Neural progenitor cell (in vitro differentiated cells): ENCODE data around the gene IRF6. TPM values are rescaled to one million over a fixed set of nuclear protein-coding genes. Genes with fewer than 3 reads are reported as not detected.

ENCODE experiments used
- DNase-seq: peaks from one replicate; pipeline ENCODE4 v3.0.0-alpha.2; 2016; ENCODE audit warnings: low spot score
- H2AFZ ChIP-seq: fragments of 200-600 bp; sonication (generic); replicated peaks from 2 replicates; pipeline ENCODE4 v1.6.1; 2016; ENCODE audit warnings: antibody characterized with exemption
- H3F3A ChIP-seq: fragments of 200-600 bp; sonication (generic); 2 replicates; pipeline ENCODE4 v1.6.1; 2016; ENCODE audit warnings: antibody characterized with exemption, low read depth
- H3K27ac ChIP-seq: fragments of 200-600 bp; sonication (generic); 2 replicates; pipeline ENCODE4 v1.5.1; 2016; ENCODE audit warnings: mild to moderate bottlenecking
- H3K27me3 ChIP-seq: fragments of 200-600 bp; sonication (generic); 2 replicates; pipeline ENCODE4 v1.6.1; 2016; ENCODE audit warnings: mild to moderate bottlenecking, moderate library complexity
- H3K36me3 ChIP-seq: fragments of 200-600 bp; sonication (generic); 2 replicates; pipeline ENCODE4 v1.5.1; 2016
- H3K4me1 ChIP-seq: fragments of 200-600 bp; sonication (generic); 2 replicates; pipeline ENCODE4 v1.6.1; 2016; ENCODE audit warnings: mixed run types
- H3K4me2 ChIP-seq: fragments of 200-600 bp; sonication (generic); 2 replicates; pipeline ENCODE4 v1.6.1; 2016
- H3K4me3 ChIP-seq: fragments of 200-600 bp; sonication (generic); 2 replicates; pipeline ENCODE4 v1.5.1; 2016
- H3K79me2 ChIP-seq: fragments of 200-600 bp; sonication (generic); 2 replicates; pipeline ENCODE4 v1.6.1; 2016; ENCODE audit warnings: low read depth
- H3K9ac ChIP-seq: fragments of 200-600 bp; sonication (generic); 2 replicates; pipeline ENCODE4 v1.6.1; 2016
- H3K9me3 ChIP-seq: fragments of 200-600 bp; sonication (generic); 2 replicates; pipeline ENCODE4 v1.5.1; 2016; ENCODE audit warnings: low read depth
- H4K20me1 ChIP-seq: fragments of 200-600 bp; sonication (generic); 2 replicates; pipeline ENCODE4 v1.6.1; 2016; ENCODE audit warnings: low read depth
- H3K27ac Mint-ChIP-seq: 3 replicates; pipeline ENCODE4 v1.8.0; 2021; ENCODE audit warnings: mixed read lengths
- H3K27me3 Mint-ChIP-seq: 2 replicates; pipeline ENCODE4 v1.8.0; 2022; ENCODE audit warnings: low read depth, mild to moderate bottlenecking, inconsistent platforms, moderate library complexity, mixed read lengths; ENCODE audit not compliant: insufficient read depth
- H3K36me3 Mint-ChIP-seq: 3 replicates; pipeline ENCODE4 v1.8.0; 2021; ENCODE audit warnings: mixed read lengths
- H3K4me1 Mint-ChIP-seq: 3 replicates; pipeline ENCODE4 v1.8.0; 2021; ENCODE audit warnings: mixed read lengths
- H3K4me3 Mint-ChIP-seq: 3 replicates; pipeline ENCODE4 v1.8.0; 2021; ENCODE audit warnings: mild to moderate bottlenecking, moderate library complexity, mixed read lengths
- H3K9me3 Mint-ChIP-seq: 3 replicates; pipeline ENCODE4 v1.8.0; 2020; ENCODE audit warnings: mixed read lengths
- CTCF ChIP-seq: fragments of 200-600 bp; sonication (generic); IDR thresholded peaks from 2 replicates; pipeline ENCODE4 v1.5.1; 2017; ENCODE audit warnings: antibody characterized with exemption, mild to moderate bottlenecking
- EZH2 ChIP-seq: fragments of 200-600 bp; sonication (generic); IDR thresholded peaks from 2 replicates; pipeline ENCODE4 v1.6.1; 2017; ENCODE audit warnings: antibody characterized with exemption, mild to moderate bottlenecking, moderate library complexity
- EZH2phosphoT487 ChIP-seq: fragments of 200-600 bp; sonication (generic); IDR thresholded peaks from 2 replicates; pipeline ENCODE4 v1.6.1; 2017; ENCODE audit warnings: antibody characterized with exemption
- total RNA-seq: library from RNA; depleted of rRNA; stranded (reverse); fragments of >200 nt; gene quantifications from 2 replicates; pipeline ENCODE4 v1.2.3, GENCODE V29; 2015; ENCODE audit warnings: low replicate concordance

The IRF6 gene
- total RNA-seq, 1 donor from 2014 or later = 3.3 TPM

- H3K36me3 ChIP-seq = no peaks in the 10 kb centered on the region
- no peaks in the 10 kb centered on the region for H4K20me1 ChIP-seq
- no peak for DNase-seq
- H3K36me3 Mint-ChIP-seq = no peaks in the 10 kb centered on the region
- no peak overlapping the region for H3K27ac Mint-ChIP-seq
- H3K4me3 ChIP-seq = no peak overlapping the region
- no peaks in the 10 kb centered on the region for H3K79me2 ChIP-seq
- no peaks in the 10 kb centered on the region for H3K9me3 ChIP-seq
- H2AFZ ChIP-seq = no peak overlapping the region
- H3K4me1 ChIP-seq = no peaks in the 10 kb centered on the region
- H3K4me2 ChIP-seq = no peak overlapping the region
- peaks cover 9% of the 10 kb centered on the region for H3K27me3 Mint-ChIP-seq
- H3K9ac ChIP-seq = no peak overlapping the region
- H3K4me1 Mint-ChIP-seq = no peaks in the 10 kb centered on the region
- H3K27ac ChIP-seq = no peak overlapping the region
- H3K4me3 Mint-ChIP-seq = no peak overlapping the region
- peaks cover 6% of the 10 kb centered on the region for H3K27me3 ChIP-seq
- no peak for TF ChIP-seq CTCF
- TF ChIP-seq EZH2phosphoT487 = no peak
- no peak for TF ChIP-seq EZH2
- no peaks in the 10 kb centered on the region for H3F3A ChIP-seq
- no peaks in the 10 kb centered on the region for H3K9me3 Mint-ChIP-seq
These were observed 47.5 kb downstream of the IRF6 start for GRCh38 chr1:209758400-209758799.

GRCh38 chr1:209756615-209757445 lies 49.1 kb downstream of the IRF6 start:
- no peak overlapping the region for H3K4me2 ChIP-seq
- no peaks in the 10 kb centered on the region for H3K79me2 ChIP-seq
- no peak overlapping the region for H2AFZ ChIP-seq
- DNase-seq = no peak
- H3K27me3 Mint-ChIP-seq = peaks cover 9% of the 10 kb centered on the region
- no peak overlapping the region for H3K4me3 ChIP-seq
- H3K4me1 Mint-ChIP-seq = no peaks in the 10 kb centered on the region
- H3F3A ChIP-seq = no peaks in the 10 kb centered on the region
- H4K20me1 ChIP-seq = no peaks in the 10 kb centered on the region
- H3K36me3 Mint-ChIP-seq = no peaks in the 10 kb centered on the region
- TF ChIP-seq CTCF (no peak), EZH2phosphoT487 (no peak), EZH2 (no peak)
- no peak overlapping the region for H3K27ac ChIP-seq
- peaks cover 6% of the 10 kb centered on the region for H3K27me3 ChIP-seq
- H3K27ac Mint-ChIP-seq = no peak overlapping the region
- no peaks in the 10 kb centered on the region for H3K4me1 ChIP-seq
- no peaks in the 10 kb centered on the region for H3K36me3 ChIP-seq
- no peak overlapping the region for H3K9ac ChIP-seq
- H3K9me3 Mint-ChIP-seq = no peaks in the 10 kb centered on the region
- H3K4me3 Mint-ChIP-seq = no peak overlapping the region
- H3K9me3 ChIP-seq = no peaks in the 10 kb centered on the region

GRCh38 chr1:209755926-209756614 lies 49.9 kb downstream of the IRF6 start, which contains the start of gene TRAF3IP3:
Gene TRAF3IP3 (plus strand): TSS chr1:209756053. CDS start chr1:209760040, 3,987 bp downstream.
- Mint-ChIP-seq H3K4me1 (no peaks in the 10 kb centered on the region), H3K27ac (no peak within 1 kb of the TSS), H3K4me3 (no peak within 1 kb of the TSS)

More at GRCh38 chr1:209755926-209756614, 49.9 kb downstream of the IRF6 start, which contains the start of gene TRAF3IP3:
- Histone ChIP-seq H3K4me3 (no peak within 1 kb of the TSS), H2AFZ (no peak within 1 kb of the TSS), H3K36me3 (no peaks in the 10 kb centered on the region), H3K4me1 (no peaks in the 10 kb centered on the region), H3F3A (no peaks in the 10 kb centered on the region), H3K4me2 (no peak within 1 kb of the TSS), H3K9me3 (no peaks in the 10 kb centered on the region), H3K27ac (no peak within 1 kb of the TSS), H3K79me2 (no peaks in the 10 kb centered on the region), H3K27me3 (no peaks in the 10 kb centered on the region), H4K20me1 (no peaks in the 10 kb centered on the region), H3K9ac (no peak within 1 kb of the TSS)
- no peaks in the 10 kb centered on the region for H3K9me3 Mint-ChIP-seq
- TF ChIP-seq EZH2phosphoT487 (no peak), CTCF (no peak), EZH2 (no peak)
- H3K27me3 Mint-ChIP-seq = peaks cover 7% of the 10 kb centered on the region
- no peak for DNase-seq
- H3K36me3 Mint-ChIP-seq = no peaks in the 10 kb centered on the region
